Smooth muscle cell (in vitro differentiated cells): ENCODE data around the gene BUD23. TPM values are rescaled to one million over a fixed set of nuclear protein-coding genes. Genes with fewer than 3 reads are reported as not detected.

ENCODE experiments used
- DNase-seq: peaks from one replicate; lab custom pipeline; 2025; ENCODE audit not compliant: unreplicated experiment; lab: John Stamatoyannopoulos, UW
- H2AFZ ChIP-seq: fragments of 200-600 bp; sonication (generic); 2 replicates; pipeline ENCODE4 v1.6.0; 2016; ENCODE audit warnings: antibody characterized with exemption, low read depth, mild to moderate bottlenecking
- H3F3A ChIP-seq: fragments of 200-600 bp; sonication (generic); 2 replicates; pipeline ENCODE4 v1.6.0; 2017; ENCODE audit warnings: antibody characterized with exemption, low read depth
- H3K27ac ChIP-seq: fragments of 200-600 bp; sonication (generic); 2 replicates; pipeline ENCODE4 v1.5.1; 2016; ENCODE audit warnings: low read depth, mild to moderate bottlenecking
- H3K27me3 ChIP-seq: fragments of 200-600 bp; sonication (generic); 2 replicates; pipeline ENCODE4 v1.6.1; 2016; ENCODE audit warnings: low read depth, mild to moderate bottlenecking
- H3K36me3 ChIP-seq: fragments of 200-600 bp; sonication (generic); 2 replicates; pipeline ENCODE4 v1.5.1; 2016; ENCODE audit warnings: low read depth
- H3K4me1 ChIP-seq: fragments of 200-600 bp; sonication (generic); 2 replicates; pipeline ENCODE4 v1.5.1; 2016; ENCODE audit warnings: low read depth
- H3K4me2 ChIP-seq: fragments of 200-600 bp; sonication (generic); 2 replicates; pipeline ENCODE4 v1.6.0; 2016; ENCODE audit warnings: mild to moderate bottlenecking
- H3K4me3 ChIP-seq: fragments of 200-600 bp; sonication (generic); 2 replicates; pipeline ENCODE4 v1.5.1; 2016; ENCODE audit warnings: mild to moderate bottlenecking
- H3K79me2 ChIP-seq: fragments of 200-600 bp; sonication (generic); 2 replicates; pipeline ENCODE4 v1.6.0; 2016; ENCODE audit warnings: low read depth, mild to moderate bottlenecking
- H3K9ac ChIP-seq: fragments of 200-600 bp; sonication (generic); 2 replicates; pipeline ENCODE4 v1.6.0; 2016; ENCODE audit warnings: low read depth
- H3K9me3 ChIP-seq: fragments of 200-600 bp; sonication (generic); replicated peaks from 2 replicates; pipeline ENCODE4 v1.5.1; 2016; ENCODE audit warnings: low read depth
- H4K20me1 ChIP-seq: fragments of 200-600 bp; sonication (generic); 2 replicates; pipeline ENCODE4 v1.6.0; 2016; ENCODE audit warnings: low read depth
- CTCF ChIP-seq: fragments of 200-600 bp; sonication (generic); IDR thresholded peaks from 2 replicates; pipeline ENCODE4 v1.5.1; 2017; ENCODE audit warnings: borderline replicate concordance, mild to moderate bottlenecking, antibody characterized with exemption; ENCODE audit not compliant: insufficient read depth, poor library complexity, severe bottlenecking
- WGBS: methylation state at CpG from one replicate; pipeline ENCODE4 v1.1.7; 2016; ENCODE audit warnings: low lambda C conversion rate; 5-methylcytosine and 5-hydroxymethylcytosine counted together
- polyA plus RNA-seq: library from polyadenylated mRNA; unstranded; fragments of >200 nt; fragmentation: Nextera tagmentation; extraction: Ambion mirVana; gene quantifications from 2 replicates; pipeline ENCODE4 v1.2.1, GENCODE V29; 2016
- total RNA-seq: library from RNA; depleted of rRNA; stranded (reverse); fragments of >200 nt; gene quantifications from 2 replicates; pipeline ENCODE4 v1.2.3, GENCODE V29; 2014

The BUD23 gene
- total and polyA plus RNA-seq, 2 experiments from 2014 or later: 43.0 to 116 TPM

DNA sequence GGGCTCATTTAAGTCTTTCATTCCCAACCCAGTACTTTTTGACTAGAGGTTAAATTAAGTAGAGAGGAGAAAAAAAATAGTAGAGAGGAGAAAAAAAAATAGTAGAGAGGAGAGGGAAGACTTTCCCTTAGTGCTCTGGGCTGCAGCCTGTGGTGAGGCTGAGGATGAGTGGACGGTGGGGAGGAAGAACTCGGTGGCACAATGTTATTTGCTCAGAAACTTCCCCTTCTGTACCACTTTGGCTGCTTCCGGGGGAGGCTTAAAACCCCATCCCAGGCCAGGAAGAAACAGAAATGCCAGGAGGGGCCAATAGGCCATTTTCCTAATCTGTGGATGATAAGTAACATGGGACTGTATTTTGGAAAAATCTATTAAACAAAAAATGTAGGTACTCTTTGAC lies 44.5 kb upstream of the BUD23 start:
- DNase-seq: no peak
- H3F3A ChIP-seq: no peaks in the 10 kb centered on the region
- no peak for TF ChIP-seq CTCF
- H3K79me2 ChIP-seq: no peaks in the 10 kb centered on the region
- no peak overlapping the region for H3K4me2 ChIP-seq
- H3K4me1 ChIP-seq: no peaks in the 10 kb centered on the region
- H3K9me3 ChIP-seq: no peaks in the 10 kb centered on the region
- H3K36me3 ChIP-seq: no peaks in the 10 kb centered on the region
- no peak overlapping the region for H3K27ac ChIP-seq
- H4K20me1 ChIP-seq: no peaks in the 10 kb centered on the region
- H2AFZ ChIP-seq: no peak overlapping the region
- no peak overlapping the region for H3K4me3 ChIP-seq
- 88% methylated on average over 3 of the region's 3 CpGs for WGBS
- H3K9ac ChIP-seq: no peak overlapping the region
- H3K27me3 ChIP-seq: no peaks in the 10 kb centered on the region

DNA sequence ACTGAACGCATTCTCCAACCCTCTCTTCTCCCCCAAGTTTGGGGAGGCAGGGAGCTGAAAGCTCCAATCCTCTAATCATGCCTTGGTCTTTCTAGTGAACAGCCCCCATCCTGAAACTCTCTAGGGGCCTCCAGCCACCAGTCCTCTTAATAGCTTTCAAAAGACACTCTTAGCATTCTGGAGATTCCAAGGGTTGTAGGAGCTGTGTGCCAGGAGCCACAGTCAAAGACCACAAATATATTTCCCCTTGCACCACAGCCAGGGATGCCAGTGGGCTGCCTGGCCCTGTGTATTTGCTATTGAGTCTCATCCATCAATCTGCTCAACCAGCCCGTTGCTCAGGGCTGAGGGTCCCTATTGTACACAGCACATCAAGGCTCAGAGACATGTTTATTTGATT lies 40.6 kb upstream of the BUD23 start:
- Histone ChIP-seq H3K9ac (no peak overlapping the region), H3K4me2 (no peak overlapping the region), H3K27ac (no peak overlapping the region), H3K79me2 (no peaks in the 10 kb centered on the region), H3K9me3 (no peaks in the 10 kb centered on the region), H3K36me3 (no peaks in the 10 kb centered on the region), H3K27me3 (peaks cover 35% of the 10 kb centered on the region), H4K20me1 (no peaks in the 10 kb centered on the region), H3F3A (no peaks in the 10 kb centered on the region), H3K4me3 (no peak overlapping the region), H2AFZ (no peak overlapping the region), H3K4me1 (peaks cover under 1% of the 10 kb centered on the region)
- DNase-seq: no peak
- WGBS: 94% methylated on average over 2 of the region's 2 CpGs
- no peak for TF ChIP-seq CTCF

GRCh38 chr7:73644688-73645286 lies 38.6 kb upstream of the BUD23 start:
- H3K4me1 ChIP-seq: peaks cover 4% of the 10 kb centered on the region
- no peaks in the 10 kb centered on the region for H3K36me3 ChIP-seq
- DNase-seq: no peak
- H3K79me2 ChIP-seq: no peaks in the 10 kb centered on the region
- H3K27me3 ChIP-seq: peaks cover 55% of the 10 kb centered on the region
- no peak overlapping the region for H3K4me3 ChIP-seq
- no peaks in the 10 kb centered on the region for H4K20me1 ChIP-seq
- TF ChIP-seq CTCF: no peak
- no peak overlapping the region for H3K9ac ChIP-seq
- WGBS: 77% methylated on average over 5 of the region's 5 CpGs
- no peak overlapping the region for H3K4me2 ChIP-seq
- no peak overlapping the region for H2AFZ ChIP-seq
- no peaks in the 10 kb centered on the region for H3K9me3 ChIP-seq
- H3F3A ChIP-seq: no peaks in the 10 kb centered on the region
- no peak overlapping the region for H3K27ac ChIP-seq

- Histone ChIP-seq H3K79me2 (no peaks in the 10 kb centered on the region), H3K27ac (no peak overlapping the region), H3K9me3 (no peaks in the 10 kb centered on the region), H3F3A (no peaks in the 10 kb centered on the region), H2AFZ (no peak overlapping the region), H3K9ac (no peak overlapping the region), H3K27me3 (peaks cover 64% of the 10 kb centered on the region), H4K20me1 (no peaks in the 10 kb centered on the region), H3K4me3 (no peak overlapping the region), H3K4me2 (no peak overlapping the region), H3K4me1 (peaks cover 4% of the 10 kb centered on the region), H3K36me3 (no peaks in the 10 kb centered on the region)
- no peak for DNase-seq
- 71% methylated on average over 4 of the region's 4 CpGs for WGBS
- no peak for TF ChIP-seq CTCF
Observed at GRCh38 chr7:73645643-73646174, 37.7 kb upstream of the BUD23 start.
